ENCODE results near the gene RLF. TPM values are rescaled to one million over a fixed set of nuclear protein-coding genes. Genes with fewer than 3 reads are reported as not detected.
"Not testable (repeated sequence)": the region's sequence is repeated elsewhere in the genome, so short reads cannot be mapped to it uniquely, and the experiment has no call there.

Gene RLF
- total RNA-seq, 6 donors from 2014 or later: 8.9 to 22.3 (median 11.0) TPM

DNA sequence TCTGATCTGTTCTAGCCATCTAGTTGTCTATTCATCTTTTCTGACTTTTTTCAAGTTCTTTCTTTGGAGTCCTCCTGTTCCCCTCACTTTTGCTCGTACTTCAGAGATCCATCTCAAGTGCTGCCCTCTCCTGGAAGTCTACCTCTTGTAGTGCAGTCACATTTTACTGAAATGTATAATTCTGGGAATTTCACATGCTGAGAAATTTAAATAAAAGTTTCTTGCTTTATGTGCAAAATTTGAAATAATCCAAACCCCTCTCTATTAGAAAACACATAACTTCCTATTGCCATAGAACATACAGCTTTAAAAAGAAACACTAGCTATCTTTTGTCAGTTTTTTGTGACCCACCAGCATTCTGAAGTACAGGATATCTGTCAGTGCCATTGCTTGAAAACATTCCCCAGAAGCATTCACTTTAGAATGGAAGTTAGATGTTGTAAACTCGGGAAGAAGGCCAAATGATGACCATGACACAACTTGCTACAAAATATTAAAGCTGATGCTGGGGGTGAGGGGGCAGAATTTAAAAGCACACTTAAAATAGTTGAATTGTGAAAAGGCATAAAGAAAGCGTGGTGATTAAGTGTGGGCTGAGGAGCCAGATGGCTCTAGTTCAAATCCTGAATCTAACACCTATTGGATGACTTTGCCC is 22.0 kb downstream of the RLF start:
- DNase-seq (no peak), ATAC-seq (ENCODE audit: low FRiP score in 2 of 2) (no peak)
- H3K4me1 ChIP-seq: peaks cover 6 to 26% (median 15%) of the 10 kb centered on the region in 4 donors
- 52 to 55% methylated on average over 3 of the region's 3 CpGs for WGBS, 2 donors
- no peaks in the 10 kb centered on the region for H3K9me3 ChIP-seq
- H3K4me3 ChIP-seq: no peak overlapping the region
- H3K27ac ChIP-seq: no peak overlapping the region
- TF ChIP-seq, protein P1, sequence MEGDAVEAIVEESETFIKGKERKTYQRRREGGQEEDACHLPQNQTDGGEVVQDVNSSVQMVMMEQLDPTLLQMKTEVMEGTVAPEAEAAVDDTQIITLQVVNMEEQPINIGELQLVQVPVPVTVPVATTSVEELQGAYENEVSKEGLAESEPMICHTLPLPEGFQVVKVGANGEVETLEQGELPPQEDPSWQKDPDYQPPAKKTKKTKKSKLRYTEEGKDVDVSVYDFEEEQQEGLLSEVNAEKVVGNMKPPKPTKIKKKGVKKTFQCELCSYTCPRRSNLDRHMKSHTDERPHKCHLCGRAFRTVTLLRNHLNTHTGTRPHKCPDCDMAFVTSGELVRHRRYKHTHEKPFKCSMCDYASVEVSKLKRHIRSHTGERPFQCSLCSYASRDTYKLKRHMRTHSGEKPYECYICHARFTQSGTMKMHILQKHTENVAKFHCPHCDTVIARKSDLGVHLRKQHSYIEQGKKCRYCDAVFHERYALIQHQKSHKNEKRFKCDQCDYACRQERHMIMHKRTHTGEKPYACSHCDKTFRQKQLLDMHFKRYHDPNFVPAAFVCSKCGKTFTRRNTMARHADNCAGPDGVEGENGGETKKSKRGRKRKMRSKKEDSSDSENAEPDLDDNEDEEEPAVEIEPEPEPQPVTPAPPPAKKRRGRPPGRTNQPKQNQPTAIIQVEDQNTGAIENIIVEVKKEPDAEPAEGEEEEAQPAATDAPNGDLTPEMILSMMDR (IDR thresholded peaks at IDR 0.05): no peak
- H3K36me3 ChIP-seq: no peaks in the 10 kb centered on the region
- H3K27me3 ChIP-seq: no peaks in the 10 kb centered on the region

DNA sequence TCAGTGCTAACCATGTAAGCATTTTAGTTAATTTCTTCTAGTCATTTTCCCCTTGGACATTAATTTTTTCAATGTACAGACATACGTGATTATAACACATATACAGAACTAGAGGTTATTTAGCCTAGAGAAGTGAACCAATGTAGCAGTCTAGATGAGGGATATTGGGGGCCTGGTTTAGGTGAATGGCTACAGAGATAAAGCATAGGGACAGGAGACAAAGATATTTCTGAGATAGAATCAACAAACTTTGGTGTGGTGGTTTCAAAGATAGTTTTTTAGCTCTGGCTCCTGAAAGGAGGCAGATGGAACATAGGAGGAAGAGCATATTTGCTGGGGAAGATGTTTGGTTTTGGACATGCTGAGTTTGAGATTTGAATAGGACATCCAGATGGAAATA is 23.0 kb downstream of the RLF start:
- Histone ChIP-seq H3K36me3 (peaks cover 0 to 2% (median 0%) of the 10 kb centered on the region in 4 donors), H3K27me3 (no peaks in the 10 kb centered on the region), H3K4me3 (no peak overlapping the region), H3K9me3 (no peaks in the 10 kb centered on the region), H3K27ac (no peak overlapping the region), H3K4me1 (peaks cover 6 to 26% (median 15%) of the 10 kb centered on the region in 4 donors)
- TF ChIP-seq, protein P1 (IDR thresholded peaks at IDR 0.05): no peak
- no peak for TF ChIP-seq POLR2AphosphoS5 (IDR thresholded peaks at IDR 0.05)
- no peak for TF ChIP-seq EP300 (IDR thresholded peaks at IDR 0.05)
- TF ChIP-seq POLR2A (IDR thresholded peaks at IDR 0.05): no peak
- WGBS, 2 donors: 88% methylated on average over 1 of the region's 1 CpG
- no peak for DNase-seq
- ATAC-seq (ENCODE audit: low FRiP score in 2 of 2): no peak

DNA sequence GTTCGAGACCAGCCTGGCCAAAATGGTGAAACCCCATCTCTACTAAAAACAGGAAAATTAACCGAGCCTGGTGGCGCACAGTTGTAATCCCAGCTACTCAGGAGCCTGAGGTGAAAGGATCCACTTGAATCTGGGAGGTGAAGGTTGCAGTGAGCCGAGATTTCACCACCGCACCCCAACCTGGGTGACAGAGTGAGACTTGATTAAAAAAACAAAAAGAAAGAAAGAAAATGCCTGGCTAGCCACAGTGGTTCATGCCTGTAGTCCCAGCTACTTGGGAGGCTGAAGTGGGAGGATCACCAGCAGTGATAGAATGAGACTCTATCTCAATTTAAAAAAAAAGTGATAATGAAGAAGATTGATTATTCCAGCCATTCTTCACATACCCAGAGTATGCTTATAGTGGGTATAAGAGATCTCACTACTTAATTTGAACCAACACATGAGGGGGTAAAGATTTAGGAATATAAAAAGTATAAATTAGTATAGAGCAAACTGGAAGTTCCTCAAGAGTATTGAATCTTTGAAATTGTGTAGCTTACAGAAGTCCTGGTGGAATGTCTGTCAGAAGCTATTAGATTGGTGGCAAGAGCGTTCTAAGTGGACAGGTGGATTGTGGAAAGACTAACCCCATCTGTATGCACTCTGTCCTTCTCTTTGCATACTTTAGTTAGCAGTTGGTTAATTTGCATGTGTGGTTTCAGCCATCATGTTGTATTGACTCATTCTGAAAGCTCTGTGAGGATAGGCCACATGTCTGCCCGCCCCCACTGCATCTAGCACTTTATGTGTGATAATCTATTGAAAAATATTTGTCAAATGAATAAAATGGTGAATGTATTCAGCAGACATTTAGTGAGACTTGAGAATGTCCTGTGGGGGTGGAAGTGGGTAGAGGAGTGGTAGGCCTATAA is 25.0 kb downstream of the RLF start:
- H3K9me3 ChIP-seq: no peaks in the 10 kb centered on the region
- H3K4me1 ChIP-seq: peaks cover 6 to 24% (median 15%) of the 10 kb centered on the region in 4 donors
- H3K27me3 ChIP-seq: no peaks in the 10 kb centered on the region
- WGBS, 2 donors: 87 to 96% methylated on average over 7 of the region's 7 CpGs
- DNase-seq (no peak), ATAC-seq (ENCODE audit: low FRiP score in 2 of 2) (no peak)
- TF ChIP-seq, protein P1 (IDR thresholded peaks at IDR 0.05): no peak
- no peak for TF ChIP-seq POLR2A (IDR thresholded peaks at IDR 0.05)
- no peak for TF ChIP-seq EP300 (IDR thresholded peaks at IDR 0.05)
- TF ChIP-seq POLR2AphosphoS5 (IDR thresholded peaks at IDR 0.05): no peak
- H3K27ac ChIP-seq: no peak overlapping the region
- peaks cover 0 to 12% (median 6%) of the 10 kb centered on the region in 4 donors for H3K36me3 ChIP-seq
- H3K4me3 ChIP-seq: no peak overlapping the region

DNA sequence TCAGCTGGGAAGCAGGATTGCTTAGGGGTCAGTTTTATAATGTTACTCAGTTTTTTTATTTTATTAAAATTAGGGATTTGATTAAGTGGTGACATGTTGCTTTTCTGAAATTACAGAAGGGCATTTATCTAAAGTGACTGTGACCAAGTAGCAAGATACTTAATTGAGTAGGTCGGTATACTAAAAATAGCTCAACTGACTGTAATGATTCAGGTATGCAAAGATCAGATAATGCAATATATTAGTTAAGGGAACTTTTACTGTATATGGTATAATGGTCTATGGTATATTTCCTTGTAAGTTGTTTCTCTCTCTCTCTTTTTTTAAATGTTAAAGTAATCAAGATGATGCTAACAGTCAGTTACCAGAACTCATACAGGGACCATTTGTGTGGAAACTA is 26.2 kb downstream of the RLF start:
- no peak for ATAC-seq (ENCODE audit: low FRiP score in 2 of 2)
- TF ChIP-seq POLR2AphosphoS5 (IDR thresholded peaks at IDR 0.05): no peak
- TF ChIP-seq, protein P1 (IDR thresholded peaks at IDR 0.05): no peak
- no peak for TF ChIP-seq POLR2A (IDR thresholded peaks at IDR 0.05)
- TF ChIP-seq EP300 (IDR thresholded peaks at IDR 0.05): no peak
- WGBS, 2 donors: 67 to 70% methylated on average over 1 of the region's 1 CpG

DNA sequence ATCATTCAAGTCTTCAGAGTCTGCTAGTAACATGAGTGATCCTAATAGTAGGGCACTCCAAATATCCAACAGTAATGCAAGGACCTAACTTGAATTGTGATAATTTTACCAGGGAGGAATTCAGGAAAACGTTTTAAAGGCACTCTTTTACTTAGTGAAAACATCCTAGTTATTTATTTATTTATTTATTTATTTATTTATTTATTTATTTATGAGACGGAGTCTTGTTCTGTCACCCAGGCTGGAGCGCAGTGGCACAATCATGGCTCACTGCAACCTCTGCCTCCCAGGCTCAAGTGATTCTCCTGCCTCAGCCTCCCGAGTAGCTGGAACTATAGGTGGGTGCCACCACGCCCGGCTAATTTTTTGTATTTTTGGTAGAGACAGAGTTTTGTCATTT is 33.5 kb downstream of the RLF start:
- H3K4me3 ChIP-seq; ATAC-seq (ENCODE audit: low FRiP score in 2 of 2); H3K4me1 ChIP-seq; H3K27me3 ChIP-seq; DNase-seq; H3K9me3 ChIP-seq; H3K27ac ChIP-seq: not testable (repeated sequence)
- 94% methylated on average over 6 of the region's 6 CpGs for WGBS, 2 donors
- peaks cover 4 to 59% (median 15%) of the 10 kb centered on the region in 4 donors for H3K36me3 ChIP-seq

More for the DNA sequence above, 26.2 kb downstream of the RLF start:
- H3K27ac ChIP-seq: no peak overlapping the region
- no peak for DNase-seq
- H3K36me3 ChIP-seq: peaks cover 0 to 19% (median 10%) of the 10 kb centered on the region in 4 donors
- H3K4me1 ChIP-seq: peaks cover 6 to 15% (median 13%) of the 10 kb centered on the region in 4 donors
- no peaks in the 10 kb centered on the region for H3K9me3 ChIP-seq
- no peaks in the 10 kb centered on the region for H3K27me3 ChIP-seq
- H3K4me3 ChIP-seq: no peak overlapping the region
